ENCODE data around the gene C2orf80.
"Not testable (repeated sequence)": the region's sequence is repeated elsewhere in the genome, so short reads cannot be mapped to it uniquely, and the experiment has no call there.

Gene C2orf80

GRCh38 chr2:208179028-208179609, 10.7 kb downstream of the C2orf80 start:
- DNase-seq (ENCODE audit: low read depth) = no peak

GRCh38 chr2:208175840-208176153, 14.0 kb downstream of the C2orf80 start:
- no peak for DNase-seq (ENCODE audit: low read depth)

GRCh38 chr2:208175069-208175839, 14.6 kb downstream of the C2orf80 start:
- peak; percentile 54 for DNase-seq (ENCODE audit: low read depth)

GRCh38 chr2:208174144-208174543, 15.7 kb downstream of the C2orf80 start:
- DNase-seq (ENCODE audit: low read depth) = no peak

GRCh38 chr2:208172125-208172524, 17.7 kb downstream of the C2orf80 start:
- DNase-seq (ENCODE audit: low read depth) = no peak

- DNase-seq (ENCODE audit: low read depth) = no peak
Measured at GRCh38 chr2:208164951-208165755, 24.7 kb downstream of the C2orf80 start.

- no peak for DNase-seq (ENCODE audit: low read depth)
Measured at GRCh38 chr2:208163489-208163888, 26.3 kb downstream of the C2orf80 start, which contains the start of gene CRYGA. TSS of gene CRYGA (minus strand) at chr2:208163589. CDS start at chr2:208163556, 33 bp downstream.

GRCh38 chr2:208156439-208156838, 33.4 kb downstream of the C2orf80 start:
- DNase-seq (ENCODE audit: low read depth) = no peak

GRCh38 chr2:208153156-208153555, 36.7 kb downstream of the C2orf80 start:
- DNase-seq (ENCODE audit: low read depth) = no peak

GRCh38 chr2:208150956-208151355, 38.9 kb downstream of the C2orf80 start:
- DNase-seq (ENCODE audit: low read depth) = no peak

GRCh38 chr2:208150094-208150493, 39.7 kb downstream of the C2orf80 start:
- DNase-seq (ENCODE audit: low read depth) = no peak

GRCh38 chr2:208148803-208149202, 41.0 kb downstream of the C2orf80 start:
- DNase-seq (ENCODE audit: low read depth) = no peak

GRCh38 chr2:208147759-208148158, 42.1 kb downstream of the C2orf80 start:
- no peak for DNase-seq (ENCODE audit: low read depth)

GRCh38 chr2:208147008-208147407, 42.8 kb downstream of the C2orf80 start:
- no peak for DNase-seq (ENCODE audit: low read depth)

- DNase-seq (ENCODE audit: low read depth) = no peak
Measured at GRCh38 chr2:208146006-208146405, 43.8 kb downstream of the C2orf80 start, which contains the start of gene CRYGB. TSS of gene CRYGB (minus strand) at chr2:208146158. CDS start at chr2:208146120, 38 bp downstream.

GRCh38 chr2:208142925-208143799, 46.7 kb downstream of the C2orf80 start:
- no peak for DNase-seq (ENCODE audit: low read depth)

GRCh38 chr2:208142240-208142924, 47.4 kb downstream of the C2orf80 start:
- no peak for DNase-seq (ENCODE audit: low read depth)

- no peak for DNase-seq (ENCODE audit: low read depth)
Measured at GRCh38 chr2:208139447-208139846, 50.4 kb downstream of the C2orf80 start.

GRCh38 chr2:208138334-208138733, 51.5 kb downstream of the C2orf80 start:
- DNase-seq (ENCODE audit: low read depth) = not testable (repeated sequence)

- no peak for DNase-seq (ENCODE audit: low read depth)
Measured at GRCh38 chr2:208136716-208137094, 53.1 kb downstream of the C2orf80 start.
